Measurements from ENCODE around the gene SERPINA4.

Gene SERPINA4

GRCh38 chr14:94586635-94587034 is 25.4 kb downstream of the SERPINA4 start:
- Histone ChIP-seq H3K4me1 (ENCODE audit: control insufficient read depth, insufficient read depth, low read depth, low read length) (no peaks in the 10 kb centered on the region), H3K4ac (ENCODE audit: low read depth in 1 of 2, low read length in 2 of 2) (no peak overlapping the region), H3K9ac (ENCODE audit: low read length) (no peak overlapping the region), H3K23ac (ENCODE audit: low read length in 2 of 2) (no peak overlapping the region), H3K27ac (ENCODE audit: low read length, poor library complexity, severe bottlenecking) (no peak overlapping the region), H3K9me3 (ENCODE audit: control insufficient read depth, low read length) (no peaks in the 10 kb centered on the region), H4K8ac (ENCODE audit: low read length) (no peak overlapping the region), H3K18ac (ENCODE audit: low read depth in 1 of 2, low read length in 2 of 2) (no peak overlapping the region), H3K14ac (ENCODE audit: low read length in 2 of 2) (no peak overlapping the region), H3K4me3 (ENCODE audit: insufficient read depth in 1 of 2, low read depth in 1 of 2, low read length in 2 of 2) (no peak overlapping the region), H2BK5ac (ENCODE audit: low read depth, low read length, poor library complexity, severe bottlenecking) (no peak overlapping the region), H2BK12ac (ENCODE audit: low read length in 2 of 2) (no peak overlapping the region), H2AK5ac (ENCODE audit: low read length, severe bottlenecking) (no peak overlapping the region), H3K27me3 (ENCODE audit: control insufficient read depth in 1 of 2, insufficient read depth in 1 of 2, low read length in 2 of 2) (peaks cover 10 to 54% of the 10 kb centered on the region in 2 experiments), H4K91ac (ENCODE audit: low read length) (no peak overlapping the region), H2AFZ (ENCODE audit: low read depth, low read length) (no peak overlapping the region), H3K79me1 (replicated peaks; ENCODE audit: low read length, poor library complexity, severe bottlenecking) (no peaks in the 10 kb centered on the region), H3K36me3 (ENCODE audit: control insufficient read depth in 1 of 2, insufficient read depth in 2 of 2, low read depth in 1 of 2, low read length in 2 of 2) (no peaks in the 10 kb centered on the region), H2BK120ac (ENCODE audit: low read depth, low read length) (no peak overlapping the region), H3K4me2 (ENCODE audit: low read length, poor library complexity, severe bottlenecking) (no peak overlapping the region), H2BK15ac (ENCODE audit: low read depth, poor library complexity, severe bottlenecking) (no peak overlapping the region)
- no peak for DNase-seq
- WGBS = 77% methylated on average over 4 of the region's 4 CpGs

GRCh38 chr14:94588311-94588710 is 27.1 kb downstream of the SERPINA4 start:
- Histone ChIP-seq H3K14ac (ENCODE audit: low read length in 2 of 2) (no peak overlapping the region), H2AFZ (ENCODE audit: low read depth, low read length) (no peak overlapping the region), H3K27ac (ENCODE audit: low read length, poor library complexity, severe bottlenecking) (no peak overlapping the region), H2BK12ac (ENCODE audit: low read length in 2 of 2) (no peak overlapping the region), H3K79me1 (replicated peaks; ENCODE audit: low read length, poor library complexity, severe bottlenecking) (no peaks in the 10 kb centered on the region), H3K4me3 (ENCODE audit: insufficient read depth in 1 of 2, low read depth in 1 of 2, low read length in 2 of 2) (no peak overlapping the region), H2BK15ac (ENCODE audit: low read depth, poor library complexity, severe bottlenecking) (no peak overlapping the region), H3K9ac (ENCODE audit: low read length) (no peak overlapping the region), H3K27me3 (ENCODE audit: control insufficient read depth in 1 of 2, insufficient read depth in 1 of 2, low read length in 2 of 2) (peaks cover 10 to 49% of the 10 kb centered on the region in 2 experiments), H3K18ac (ENCODE audit: low read depth in 1 of 2, low read length in 2 of 2) (no peak overlapping the region), H3K4me1 (ENCODE audit: control insufficient read depth, insufficient read depth, low read depth, low read length) (no peaks in the 10 kb centered on the region), H2AK5ac (ENCODE audit: low read length, severe bottlenecking) (no peak overlapping the region), H3K9me3 (ENCODE audit: control insufficient read depth, low read length) (no peaks in the 10 kb centered on the region), H2BK120ac (ENCODE audit: low read depth, low read length) (no peak overlapping the region), H4K8ac (ENCODE audit: low read length) (no peak overlapping the region), H3K4ac (ENCODE audit: low read depth in 1 of 2, low read length in 2 of 2) (no peak overlapping the region), H4K91ac (ENCODE audit: low read length) (no peak overlapping the region), H3K36me3 (ENCODE audit: control insufficient read depth in 1 of 2, insufficient read depth in 2 of 2, low read depth in 1 of 2, low read length in 2 of 2) (no peaks in the 10 kb centered on the region), H3K4me2 (ENCODE audit: low read length, poor library complexity, severe bottlenecking) (no peak overlapping the region), H2BK5ac (ENCODE audit: low read depth, low read length, poor library complexity, severe bottlenecking) (no peak overlapping the region), H3K23ac (ENCODE audit: low read length in 2 of 2) (no peak overlapping the region)
- no peak for DNase-seq
- 72% methylated on average over 1 of the region's 4 CpGs for WGBS

- no peak overlapping the region for H2BK120ac ChIP-seq (ENCODE audit: low read depth, low read length)
- H2BK15ac ChIP-seq (ENCODE audit: low read depth, poor library complexity, severe bottlenecking) = no peak overlapping the region
- H3K18ac ChIP-seq (ENCODE audit: low read depth in 1 of 2, low read length in 2 of 2) = no peak overlapping the region
- no peak overlapping the region for H3K23ac ChIP-seq (ENCODE audit: low read length in 2 of 2)
- H3K4me1 ChIP-seq (ENCODE audit: control insufficient read depth, insufficient read depth, low read depth, low read length) = no peaks in the 10 kb centered on the region
- no peak for DNase-seq
- H3K79me1 ChIP-seq (replicated peaks; ENCODE audit: low read length, poor library complexity, severe bottlenecking) = no peaks in the 10 kb centered on the region
- H2BK12ac ChIP-seq (ENCODE audit: low read length in 2 of 2) = no peak overlapping the region
- H3K27ac ChIP-seq (ENCODE audit: low read length, poor library complexity, severe bottlenecking) = no peak overlapping the region
- H3K9ac ChIP-seq (ENCODE audit: low read length) = no peak overlapping the region
- H3K27me3 ChIP-seq (ENCODE audit: control insufficient read depth in 1 of 2, insufficient read depth in 1 of 2, low read length in 2 of 2) = peaks cover 10 to 32% of the 10 kb centered on the region in 2 experiments
- no peak overlapping the region for H3K4me2 ChIP-seq (ENCODE audit: low read length, poor library complexity, severe bottlenecking)
- no peaks in the 10 kb centered on the region for H3K9me3 ChIP-seq (ENCODE audit: control insufficient read depth, low read length)
- no peak overlapping the region for H3K4ac ChIP-seq (ENCODE audit: low read depth in 1 of 2, low read length in 2 of 2)
- H3K14ac ChIP-seq (ENCODE audit: low read length in 2 of 2) = no peak overlapping the region
- H2AFZ ChIP-seq (ENCODE audit: low read depth, low read length) = no peak overlapping the region
- no peak overlapping the region for H4K91ac ChIP-seq (ENCODE audit: low read length)
- no peak overlapping the region for H2AK5ac ChIP-seq (ENCODE audit: low read length, severe bottlenecking)
- no peak overlapping the region for H2BK5ac ChIP-seq (ENCODE audit: low read depth, low read length, poor library complexity, severe bottlenecking)
- H3K4me3 ChIP-seq (ENCODE audit: insufficient read depth in 1 of 2, low read depth in 1 of 2, low read length in 2 of 2) = no peak overlapping the region
- H4K8ac ChIP-seq (ENCODE audit: low read length) = no peak overlapping the region
- no peaks in the 10 kb centered on the region for H3K36me3 ChIP-seq (ENCODE audit: control insufficient read depth in 1 of 2, insufficient read depth in 2 of 2, low read depth in 1 of 2, low read length in 2 of 2)
Observed at GRCh38 chr14:94591073-94591472, 29.8 kb downstream of the SERPINA4 start.

- Histone ChIP-seq H2AFZ (ENCODE audit: low read depth, low read length) (no peak overlapping the region), H3K4me2 (ENCODE audit: low read length, poor library complexity, severe bottlenecking) (no peak overlapping the region), H3K23ac (ENCODE audit: low read length in 2 of 2) (no peak overlapping the region), H3K4ac (ENCODE audit: low read depth in 1 of 2, low read length in 2 of 2) (no peak overlapping the region), H3K9me3 (ENCODE audit: control insufficient read depth, low read length) (no peaks in the 10 kb centered on the region), H4K91ac (ENCODE audit: low read length) (no peak overlapping the region), H2BK5ac (ENCODE audit: low read depth, low read length, poor library complexity, severe bottlenecking) (no peak overlapping the region), H4K8ac (ENCODE audit: low read length) (no peak overlapping the region), H2BK12ac (ENCODE audit: low read length in 2 of 2) (no peak overlapping the region), H3K27ac (ENCODE audit: low read length, poor library complexity, severe bottlenecking) (no peak overlapping the region), H3K14ac (ENCODE audit: low read length in 2 of 2) (no peak overlapping the region), H3K9ac (ENCODE audit: low read length) (no peak overlapping the region), H3K18ac (ENCODE audit: low read depth in 1 of 2, low read length in 2 of 2) (no peak overlapping the region), H2BK120ac (ENCODE audit: low read depth, low read length) (no peak overlapping the region), H3K4me1 (ENCODE audit: control insufficient read depth, insufficient read depth, low read depth, low read length) (no peaks in the 10 kb centered on the region), H3K27me3 (ENCODE audit: control insufficient read depth in 1 of 2, insufficient read depth in 1 of 2, low read length in 2 of 2) (peaks cover 7 to 25% of the 10 kb centered on the region in 2 experiments), H3K36me3 (ENCODE audit: control insufficient read depth in 1 of 2, insufficient read depth in 2 of 2, low read depth in 1 of 2, low read length in 2 of 2) (no peaks in the 10 kb centered on the region), H2BK15ac (ENCODE audit: low read depth, poor library complexity, severe bottlenecking) (no peak overlapping the region), H3K4me3 (ENCODE audit: insufficient read depth in 1 of 2, low read depth in 1 of 2, low read length in 2 of 2) (no peak overlapping the region), H2AK5ac (ENCODE audit: low read length, severe bottlenecking) (no peak overlapping the region), H3K79me1 (replicated peaks; ENCODE audit: low read length, poor library complexity, severe bottlenecking) (no peaks in the 10 kb centered on the region)
- DNase-seq = no peak
- 86% methylated on average over 8 of the region's 8 CpGs for WGBS
Observed at GRCh38 chr14:94591871-94592270, 30.6 kb downstream of the SERPINA4 start.

Measured in mesenchymal stem cell (in vitro differentiated cells and primary cell).